Endothelial cell (in vitro differentiated cells): ENCODE results near the gene TM4SF18. TPM values are rescaled to one million over a fixed set of nuclear protein-coding genes. Genes with fewer than 3 reads are reported as not detected.

Source experiments
- DNase-seq: peaks from one replicate; pipeline ENCODE4 v3.0.0; 2021; ENCODE audit warnings: low spot score
- H3K27ac Mint-ChIP-seq: one replicate; pipeline ENCODE4 v1.8.0; 2021; ENCODE audit warnings: mixed read lengths, inconsistent platforms; ENCODE audit not compliant: unreplicated experiment
- H3K27me3 Mint-ChIP-seq: one replicate; pipeline ENCODE4 v1.8.0; 2021; ENCODE audit warnings: mild to moderate bottlenecking, moderate library complexity, mixed read lengths, inconsistent platforms; ENCODE audit not compliant: unreplicated experiment
- H3K36me3 Mint-ChIP-seq: one replicate; pipeline ENCODE4 v1.8.0; 2021; ENCODE audit warnings: mild to moderate bottlenecking, low read depth, mixed read lengths, inconsistent platforms; ENCODE audit not compliant: unreplicated experiment
- H3K4me1 Mint-ChIP-seq: one replicate; pipeline ENCODE4 v1.8.0; 2021; ENCODE audit warnings: mild to moderate bottlenecking, mixed read lengths, inconsistent platforms; ENCODE audit not compliant: unreplicated experiment
- H3K4me3 Mint-ChIP-seq: one replicate; pipeline ENCODE4 v1.8.0; 2021; ENCODE audit warnings: mild to moderate bottlenecking, mixed read lengths, inconsistent platforms; ENCODE audit not compliant: unreplicated experiment
- H3K9me3 Mint-ChIP-seq: one replicate; pipeline ENCODE4 v1.8.0; 2021; ENCODE audit warnings: mixed read lengths, inconsistent platforms; ENCODE audit not compliant: unreplicated experiment
- total RNA-seq: library from RNA; stranded (reverse); fragmentation: NEBNext Ultra II Directional; extraction: Animal tissue kit (Norgen Biotek cat#: 25700); gene quantifications from one replicate; pipeline ENCODE4 v1.2.1, GENCODE V29; 2021; ENCODE audit not compliant: unreplicated experiment
- TF ChIP-seq, protein P1 (sequence below): fragments of 200-600 bp; sonication (generic); IDR thresholded peaks from one replicate; pipeline ENCODE4 v1.5.0; 2021; ENCODE audit warnings: antibody characterized with exemption; ENCODE audit not compliant: unreplicated experiment

TM4SF18 gene
- total RNA-seq, 1 donor from 2014 or later = 57.4 TPM

DNA sequence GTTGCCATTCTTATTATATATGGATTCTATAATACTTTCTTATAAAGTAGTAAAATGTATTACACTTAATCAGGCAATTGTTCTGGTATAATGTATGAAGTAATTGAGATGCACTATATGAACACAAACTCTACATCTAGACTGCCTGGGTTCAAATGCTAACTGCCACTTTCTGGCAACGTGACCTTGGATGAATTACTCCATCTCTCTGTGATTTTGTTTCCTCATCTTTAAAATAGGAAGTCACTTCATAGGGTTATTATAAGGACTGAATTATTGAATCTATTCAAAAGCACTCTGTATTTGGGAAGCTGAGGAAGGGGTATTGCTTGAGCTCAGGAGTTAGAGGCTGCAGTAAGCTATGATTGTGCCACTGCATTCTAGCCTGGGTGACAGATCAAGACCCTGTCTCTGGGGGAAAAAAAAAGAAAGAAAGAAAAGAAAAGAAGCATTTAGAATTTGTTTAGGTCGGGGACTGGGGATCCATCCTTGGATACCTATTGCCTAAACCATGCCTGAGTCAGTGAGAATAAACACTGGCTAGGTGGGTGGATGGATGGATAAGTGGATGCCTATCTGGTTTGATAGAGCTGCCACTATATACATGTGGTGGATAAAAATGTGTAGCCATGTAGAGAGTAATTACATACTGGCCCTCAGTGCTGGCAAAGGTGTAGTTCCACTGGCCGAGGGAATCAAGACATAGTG, 41.5 kb upstream of the TM4SF18 start:
- Mint-ChIP-seq H3K4me1 (peaks cover 63% of the 10 kb centered on the region), H3K36me3 (peaks cover 7% of the 10 kb centered on the region), H3K9me3 (no peaks in the 10 kb centered on the region), H3K4me3 (no peak overlapping the region), H3K27me3 (peaks cover 1% of the 10 kb centered on the region), H3K27ac (no peak overlapping the region)
- DNase-seq = no peak
- TF ChIP-seq, protein P1, sequence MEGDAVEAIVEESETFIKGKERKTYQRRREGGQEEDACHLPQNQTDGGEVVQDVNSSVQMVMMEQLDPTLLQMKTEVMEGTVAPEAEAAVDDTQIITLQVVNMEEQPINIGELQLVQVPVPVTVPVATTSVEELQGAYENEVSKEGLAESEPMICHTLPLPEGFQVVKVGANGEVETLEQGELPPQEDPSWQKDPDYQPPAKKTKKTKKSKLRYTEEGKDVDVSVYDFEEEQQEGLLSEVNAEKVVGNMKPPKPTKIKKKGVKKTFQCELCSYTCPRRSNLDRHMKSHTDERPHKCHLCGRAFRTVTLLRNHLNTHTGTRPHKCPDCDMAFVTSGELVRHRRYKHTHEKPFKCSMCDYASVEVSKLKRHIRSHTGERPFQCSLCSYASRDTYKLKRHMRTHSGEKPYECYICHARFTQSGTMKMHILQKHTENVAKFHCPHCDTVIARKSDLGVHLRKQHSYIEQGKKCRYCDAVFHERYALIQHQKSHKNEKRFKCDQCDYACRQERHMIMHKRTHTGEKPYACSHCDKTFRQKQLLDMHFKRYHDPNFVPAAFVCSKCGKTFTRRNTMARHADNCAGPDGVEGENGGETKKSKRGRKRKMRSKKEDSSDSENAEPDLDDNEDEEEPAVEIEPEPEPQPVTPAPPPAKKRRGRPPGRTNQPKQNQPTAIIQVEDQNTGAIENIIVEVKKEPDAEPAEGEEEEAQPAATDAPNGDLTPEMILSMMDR = no peak

DNA sequence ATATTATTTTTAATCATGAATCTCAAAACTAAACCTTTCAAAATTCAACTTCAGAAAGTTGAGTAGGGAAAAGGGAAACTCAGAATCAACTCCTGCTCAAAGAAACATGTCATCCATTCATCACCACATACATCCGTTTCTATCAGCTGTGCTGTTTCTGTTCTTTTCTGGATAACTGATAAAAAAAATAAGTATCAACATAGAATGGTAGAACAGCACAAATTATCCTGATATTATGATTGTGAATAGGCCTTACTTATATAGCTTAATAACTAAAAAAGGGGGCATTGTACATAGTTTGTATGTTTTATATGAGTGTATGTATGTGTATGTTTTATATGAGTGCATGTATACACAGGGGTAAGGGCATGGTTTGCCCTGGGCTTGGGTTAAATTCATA, 41.0 kb upstream of the TM4SF18 start:
- peaks cover 7% of the 10 kb centered on the region for H3K36me3 Mint-ChIP-seq
- DNase-seq = no peak
- H3K9me3 Mint-ChIP-seq = no peaks in the 10 kb centered on the region
- H3K4me3 Mint-ChIP-seq = no peak overlapping the region
- H3K27ac Mint-ChIP-seq = no peak overlapping the region
- peaks cover 1% of the 10 kb centered on the region for H3K27me3 Mint-ChIP-seq
- TF ChIP-seq, protein P1 = no peak
- peaks cover 68% of the 10 kb centered on the region for H3K4me1 Mint-ChIP-seq

DNA sequence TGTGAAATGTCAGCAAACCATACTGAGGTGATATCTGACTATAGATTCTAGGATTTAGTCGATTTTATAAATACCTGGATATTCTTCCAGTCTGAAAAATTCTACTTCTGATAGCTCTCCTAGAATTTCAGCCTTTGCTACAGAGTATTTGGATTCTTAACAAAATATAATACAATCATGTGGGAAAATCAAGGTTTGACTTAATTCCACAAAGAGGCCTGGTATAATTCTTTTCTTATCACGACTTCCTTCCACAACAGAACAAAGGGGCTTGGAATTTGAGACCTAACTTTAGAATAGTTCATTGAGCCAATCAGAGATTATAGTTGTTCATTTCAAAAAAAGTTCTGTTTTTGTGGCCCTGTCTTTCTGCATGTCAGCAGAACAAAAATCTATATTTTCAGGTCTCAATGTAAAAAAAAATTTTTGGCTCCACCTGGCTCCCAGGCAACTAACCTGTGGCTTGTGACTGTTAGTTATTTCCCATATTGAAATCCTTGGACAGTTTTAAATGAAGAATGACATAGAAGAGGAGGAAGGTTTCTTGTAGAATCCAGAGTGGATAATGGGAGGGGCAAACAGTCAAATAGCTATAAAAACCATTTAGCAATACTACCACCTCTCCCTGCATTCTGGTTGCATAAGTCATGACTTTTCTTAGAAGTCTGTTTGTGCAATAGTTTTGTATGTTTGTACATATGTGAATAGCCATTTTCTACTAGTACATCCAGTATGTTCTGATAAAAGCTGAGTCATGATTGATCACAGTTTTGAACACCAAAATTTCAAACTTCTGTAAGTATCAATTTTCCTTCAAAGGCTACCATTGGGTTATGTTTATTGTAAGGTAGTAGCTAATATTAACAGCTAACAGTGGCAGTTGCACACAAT, 40.0 kb upstream of the TM4SF18 start:
- peak overlapping the region; percentile 62 for H3K4me3 Mint-ChIP-seq
- TF ChIP-seq, protein P1 = no peak
- peaks cover 72% of the 10 kb centered on the region for H3K4me1 Mint-ChIP-seq
- H3K27me3 Mint-ChIP-seq = peaks cover 1% of the 10 kb centered on the region
- H3K9me3 Mint-ChIP-seq = no peaks in the 10 kb centered on the region
- DNase-seq = no peak
- peaks cover 2% of the 10 kb centered on the region for H3K36me3 Mint-ChIP-seq
- H3K27ac Mint-ChIP-seq = peak overlapping the region; percentile 99

DNA sequence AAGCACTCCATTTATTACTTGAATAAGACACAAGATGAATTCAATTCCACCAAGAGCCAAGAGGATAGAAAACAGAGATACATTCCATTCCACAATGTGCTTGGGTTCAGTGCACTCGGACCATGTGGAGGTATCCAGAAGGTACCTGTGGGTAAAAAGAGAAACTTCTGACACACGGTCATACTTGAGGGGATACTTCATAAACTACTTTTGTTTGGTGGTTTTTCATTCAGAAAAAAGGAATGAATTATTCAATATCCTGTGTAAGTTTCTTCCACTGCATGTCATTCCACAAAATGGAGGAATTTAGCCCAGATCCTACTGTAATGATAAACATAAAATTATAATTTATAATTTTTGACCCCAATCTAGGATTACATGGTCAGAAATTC, 38.3 kb upstream of the TM4SF18 start:
- peak overlapping the region; percentile 69 for H3K4me3 Mint-ChIP-seq
- H3K27me3 Mint-ChIP-seq = peaks cover 1% of the 10 kb centered on the region
- no peaks in the 10 kb centered on the region for H3K9me3 Mint-ChIP-seq
- no peaks in the 10 kb centered on the region for H3K36me3 Mint-ChIP-seq
- H3K4me1 Mint-ChIP-seq = peaks cover 64% of the 10 kb centered on the region
- DNase-seq = no peak
- TF ChIP-seq, protein P1 = no peak
- peak overlapping the region; percentile 98 for H3K27ac Mint-ChIP-seq
